PC-3 (cell line): ENCODE measurements around the gene SCN1B. TPM values are rescaled to one million over a fixed set of nuclear protein-coding genes. Genes with fewer than 3 reads are reported as not detected.

ENCODE experiments used
- ATAC-seq: fragments of 200-7000 bp; cut with Tn5 transposase; 2 replicates; pipeline ENCODE4 v1.9.1; 2020; ENCODE audit warnings: mild to moderate bottlenecking, moderate library complexity
- BruUV-seq: library from RNA; stranded (reverse); fragments of 400-500 nt; replicated peaks from 2 replicates; lab custom pipeline; 2021; lab: Mats Ljungman, UMichigan
- CTCF ChIA-PET: fragments of 300-600 bp; sonication (Branson Sonifier 250); formaldehyde crosslinking; loops from one replicate; lab custom pipeline; 2022; ENCODE audit warnings: antibody characterized with exemption; lab: Charles Lee
- POLR2A ChIA-PET: fragments of 300-600 bp; sonication (Branson Sonifier 250); formaldehyde crosslinking; loops from one replicate; lab custom pipeline; 2022; ENCODE audit warnings: antibody characterized with exemption; ENCODE audit not compliant: unreplicated experiment; lab: Charles Lee
- DNase-seq: peaks from one replicate; pipeline ENCODE4 v3.0.0-alpha.2; 2015
- H2AFZ ChIP-seq: fragments of 300-600 bp; sonication (generic); 2 replicates; pipeline ENCODE4 v1.6.0; 2016; ENCODE audit warnings: antibody characterized with exemption, low read length
- H3F3A ChIP-seq: fragments of 300-600 bp; sonication (generic); one replicate; pipeline ENCODE4 v1.6.0; 2017; ENCODE audit warnings: antibody characterized with exemption, low read length, control low read depth, mild to moderate bottlenecking; ENCODE audit not compliant: unreplicated experiment
- H3K27ac ChIP-seq: fragments of 300-600 bp; sonication (generic); 2 replicates; pipeline ENCODE4 v1.5.1; 2016; ENCODE audit warnings: mild to moderate bottlenecking, low read length
- H3K27me3 ChIP-seq: fragments of 300-600 bp; sonication (generic); 2 replicates; pipeline ENCODE4 v1.6.1; 2016; ENCODE audit warnings: low read length, mixed read lengths
- H3K36me3 ChIP-seq: fragments of 300-600 bp; sonication (generic); 2 replicates; pipeline ENCODE4 v1.6.1; 2016; ENCODE audit warnings: low read depth, mixed run types, low read length, mixed read lengths
- H3K4me1 ChIP-seq: fragments of 300-600 bp; sonication (generic); 2 replicates; pipeline ENCODE4 v1.5.1; 2016; ENCODE audit warnings: low read length; ENCODE audit not compliant: insufficient read depth
- H3K4me2 ChIP-seq: fragments of 300-600 bp; sonication (generic); 2 replicates; pipeline ENCODE4 v1.6.0; 2016; ENCODE audit warnings: low read length
- H3K4me3 ChIP-seq: fragments of 300-600 bp; sonication (generic); 2 replicates; pipeline ENCODE4 v1.5.1; 2016; ENCODE audit warnings: mild to moderate bottlenecking, low read length, mixed read lengths
- H3K79me2 ChIP-seq: fragments of 300-600 bp; sonication (generic); 2 replicates; pipeline ENCODE4 v1.6.1; 2017; ENCODE audit warnings: low read length, mixed read lengths
- H3K9ac ChIP-seq: fragments of 300-600 bp; sonication (generic); 2 replicates; pipeline ENCODE4 v1.6.0; 2016; ENCODE audit warnings: mild to moderate bottlenecking, low read length
- H3K9me2 ChIP-seq: fragments of 300-600 bp; sonication (generic); replicated peaks from 2 replicates; pipeline ENCODE4 v1.6.1; 2016; ENCODE audit warnings: mixed run types, low read length, mixed read lengths
- H3K9me3 ChIP-seq: fragments of 300-600 bp; sonication (generic); 2 replicates; pipeline ENCODE4 v1.6.1; 2016; ENCODE audit warnings: low read length, mixed read lengths
- H4K20me1 ChIP-seq: fragments of 300-600 bp; sonication (generic); 2 replicates; pipeline ENCODE4 v1.6.1; 2016; ENCODE audit warnings: low read length, mixed read lengths
- CTCF ChIP-seq: fragments of 300-600 bp; sonication (generic); conservative IDR thresholded peaks from 2 replicates; pipeline ENCODE4 v1.5.1; 2017; ENCODE audit warnings: antibody characterized with exemption, low read depth, mild to moderate bottlenecking, low read length
- EZH2 ChIP-seq: fragments of 300-600 bp; sonication (generic); IDR thresholded peaks from one replicate; pipeline ENCODE4 v1.6.1; 2017; ENCODE audit warnings: antibody characterized with exemption, mild to moderate bottlenecking, low read length; ENCODE audit not compliant: unreplicated experiment
- EZH2phosphoT487 ChIP-seq: fragments of 300-600 bp; sonication (generic); IDR thresholded peaks from 2 replicates; pipeline ENCODE4 v1.6.1; 2018; ENCODE audit warnings: mild to moderate bottlenecking, antibody characterized with exemption, low read length, borderline replicate concordance
- intact Hi-C: fragments of 100-400 bp; cut with micrococcal nuclease; formaldehyde crosslinking; loops from 2 replicates; pipeline ENCODE4 v1.9.0; 2023
- total RNA-seq: library from RNA; depleted of rRNA; stranded (reverse); fragments of >200 nt; gene quantifications from 2 replicates; pipeline ENCODE4 v1.2.3, GENCODE V29; 2014

SCN1B gene
- total RNA-seq, 1 experiment from 2014 or later, result 1.7 TPM

GRCh38 chr19:35042056-35042730 is 11.9 kb downstream of the SCN1B start:
- POLR2A ChIA-PET, result no interaction called here
- TF ChIP-seq CTCF (no peak), EZH2phosphoT487 (no peak), EZH2 (no peak)
- no peaks in the 10 kb centered on the region for H3K27me3 ChIP-seq
- BruUV-seq, result no TSS peak
- H3K4me3 ChIP-seq, result no peak overlapping the region
- intact Hi-C loops, result no loop called here
- CTCF ChIA-PET, result no interaction called here
- no peak overlapping the region for H2AFZ ChIP-seq
- no peak for DNase-seq
- H3K36me3 ChIP-seq, result no peaks in the 10 kb centered on the region
- no peaks in the 10 kb centered on the region for H3K79me2 ChIP-seq
- peaks cover 9% of the 10 kb centered on the region; the same call in 1 of the 2 replicates for H3K4me1 ChIP-seq
- no peaks in the 10 kb centered on the region for H4K20me1 ChIP-seq
- no peak overlapping the region for H3K27ac ChIP-seq
- H3K9me2 ChIP-seq, result no peaks in the 10 kb centered on the region
- H3F3A ChIP-seq, result no peaks in the 10 kb centered on the region
- ATAC-seq, result no peak
- H3K9ac ChIP-seq, result no peak overlapping the region
- H3K4me2 ChIP-seq, result no peak overlapping the region
- H3K9me3 ChIP-seq, result no peaks in the 10 kb centered on the region

- Histone ChIP-seq H3K27ac (no peak overlapping the region), H3K9me3 (no peaks in the 10 kb centered on the region), H3K36me3 (no peaks in the 10 kb centered on the region), H3F3A (no peaks in the 10 kb centered on the region), H3K9me2 (no peaks in the 10 kb centered on the region), H3K9ac (no peak overlapping the region), H3K4me3 (no peak overlapping the region), H2AFZ (no peak overlapping the region), H3K79me2 (no peaks in the 10 kb centered on the region), H4K20me1 (no peaks in the 10 kb centered on the region), H3K27me3 (no peaks in the 10 kb centered on the region), H3K4me1 (peaks cover 9% of the 10 kb centered on the region; the same call in 1 of the 2 replicates), H3K4me2 (no peak overlapping the region)
- BruUV-seq, result no TSS peak
- TF ChIP-seq EZH2, result no peak
- no peak for TF ChIP-seq EZH2phosphoT487
- TF ChIP-seq CTCF, result no peak
- ChIA-PET POLR2A (no interaction called here), CTCF (no interaction called here)
- no peak for DNase-seq
- intact Hi-C loops, result no loop called here
- no peak for ATAC-seq
Observed at GRCh38 chr19:35042954-35043604, 12.8 kb downstream of the SCN1B start.

- BruUV-seq, result no TSS peak
- H3K9ac ChIP-seq, result no peak overlapping the region
- H3K4me1 ChIP-seq, result peaks cover 9% of the 10 kb centered on the region; the same call in 1 of the 2 replicates
- no peaks in the 10 kb centered on the region for H3K9me2 ChIP-seq
- DNase-seq, result no peak
- ATAC-seq, result no peak; the same call in 1 of the 2 replicates
- no peak overlapping the region for H2AFZ ChIP-seq
- TF ChIP-seq EZH2phosphoT487 (no peak), EZH2 (no peak), CTCF (no peak)
- no peaks in the 10 kb centered on the region for H3K36me3 ChIP-seq
- H3K4me3 ChIP-seq, result no peak overlapping the region
- H3K4me2 ChIP-seq, result no peak overlapping the region
- H3K27me3 ChIP-seq, result no peaks in the 10 kb centered on the region
- no peaks in the 10 kb centered on the region for H4K20me1 ChIP-seq
- intact Hi-C loops, result no loop called here
- CTCF ChIA-PET, result interaction anchor here (0.7 to 1.2 kb wide), 5 partner anchors 20 to 97 kb away, joined by 3 to 8 read pairs (median 3); no protein-coding TSS in a partner anchor
- H3K79me2 ChIP-seq, result no peaks in the 10 kb centered on the region
- no peaks in the 10 kb centered on the region for H3K9me3 ChIP-seq
- POLR2A ChIA-PET, result no interaction called here
- no peaks in the 10 kb centered on the region for H3F3A ChIP-seq
- H3K27ac ChIP-seq, result no peak overlapping the region
Observed at GRCh38 chr19:35043906-35044305, 13.6 kb downstream of the SCN1B start.
